ENCODE results near the gene RPTOR.

The RPTOR gene

DNA sequence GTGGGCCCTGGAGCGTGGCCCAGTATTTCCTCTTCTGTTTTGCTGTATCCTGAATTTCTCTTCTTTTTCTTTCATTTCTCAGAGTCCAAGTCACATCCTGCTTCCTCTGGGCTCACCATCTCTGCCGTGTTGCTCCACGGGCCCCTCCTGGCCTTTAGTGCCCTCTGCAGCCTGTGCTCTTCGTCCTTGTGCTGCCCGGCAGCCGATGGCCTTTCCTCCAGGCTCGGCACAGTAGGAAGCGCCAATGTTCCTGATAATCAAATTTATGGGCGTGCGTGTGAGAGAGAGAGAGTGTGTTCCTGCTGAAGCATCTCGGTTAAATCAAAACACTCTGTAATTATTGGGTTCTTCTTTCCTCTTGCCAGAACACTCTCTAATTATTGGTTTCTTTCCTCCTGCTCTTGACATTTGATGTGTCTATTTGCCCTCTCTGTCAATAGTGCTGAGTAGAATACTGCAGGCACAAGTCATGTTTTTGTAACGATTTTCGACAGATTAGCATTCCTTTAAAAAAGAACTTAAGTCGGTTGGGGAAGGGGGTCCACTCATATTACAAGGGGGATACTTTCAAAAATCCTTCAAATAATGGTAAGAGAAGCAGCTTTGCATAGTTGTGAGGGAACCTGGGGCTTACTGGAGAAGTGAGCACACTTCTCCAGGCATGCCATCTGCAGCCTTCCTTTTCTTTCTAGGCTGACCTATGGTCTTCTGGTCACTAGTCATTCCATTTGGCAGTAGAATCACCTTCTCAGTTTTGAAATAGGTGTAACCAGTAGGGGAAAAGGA lies 126.6 kb downstream of the RPTOR start:
- no peak for DNase-seq

DNA sequence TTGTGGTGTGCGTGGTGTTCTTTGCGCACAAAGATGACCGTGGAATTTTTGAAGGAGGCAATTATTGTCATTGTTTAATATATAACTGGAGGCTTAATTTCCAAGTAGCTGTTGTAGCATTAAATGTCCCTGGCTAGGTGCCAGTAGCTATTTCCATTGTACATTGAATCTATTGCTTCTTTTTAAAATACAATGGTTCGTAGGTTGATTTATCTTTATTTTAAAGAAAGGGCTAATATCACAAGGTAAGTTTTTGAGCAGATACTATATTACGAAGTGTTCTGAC lies 127.1 kb downstream of the RPTOR start:
- DNase-seq, result no peak

DNA sequence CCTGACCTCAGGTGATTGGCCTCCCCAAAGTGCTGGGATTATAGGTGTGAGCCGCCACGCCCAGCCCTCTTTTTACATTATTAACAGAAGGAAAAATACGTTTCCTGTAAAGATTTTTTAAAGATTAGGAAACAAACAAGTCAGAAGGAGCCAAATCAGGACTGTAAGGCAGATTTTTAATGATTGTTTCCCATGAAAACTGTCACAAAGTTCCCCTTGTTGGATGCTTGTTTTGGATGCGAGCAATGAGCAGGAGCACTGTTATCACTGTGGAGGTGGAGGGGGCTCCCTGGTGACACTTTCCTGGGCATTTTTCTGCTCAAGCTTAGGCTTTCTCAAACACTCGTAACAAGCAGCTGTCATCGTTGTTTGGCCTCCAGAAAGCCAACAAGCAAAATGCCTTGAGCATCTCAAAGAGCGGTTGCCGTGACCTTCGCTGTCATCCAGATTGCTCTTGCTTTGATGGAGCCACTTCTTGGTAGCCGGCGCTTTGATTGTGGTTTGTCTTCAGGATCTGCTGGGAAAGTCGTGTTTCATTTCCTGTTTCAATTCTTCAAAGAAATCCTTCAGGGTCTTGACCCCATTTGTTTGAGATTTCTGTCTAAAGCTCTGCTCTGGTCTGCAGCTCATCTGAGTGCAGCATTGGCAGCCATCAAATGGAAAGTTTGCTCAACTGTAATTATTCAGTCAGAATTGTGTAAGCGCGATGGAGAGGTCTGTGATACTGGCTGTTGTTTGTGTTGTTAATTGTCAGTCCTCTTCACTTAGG lies 128.7 kb downstream of the RPTOR start:
- DNase-seq, result no peak

DNA sequence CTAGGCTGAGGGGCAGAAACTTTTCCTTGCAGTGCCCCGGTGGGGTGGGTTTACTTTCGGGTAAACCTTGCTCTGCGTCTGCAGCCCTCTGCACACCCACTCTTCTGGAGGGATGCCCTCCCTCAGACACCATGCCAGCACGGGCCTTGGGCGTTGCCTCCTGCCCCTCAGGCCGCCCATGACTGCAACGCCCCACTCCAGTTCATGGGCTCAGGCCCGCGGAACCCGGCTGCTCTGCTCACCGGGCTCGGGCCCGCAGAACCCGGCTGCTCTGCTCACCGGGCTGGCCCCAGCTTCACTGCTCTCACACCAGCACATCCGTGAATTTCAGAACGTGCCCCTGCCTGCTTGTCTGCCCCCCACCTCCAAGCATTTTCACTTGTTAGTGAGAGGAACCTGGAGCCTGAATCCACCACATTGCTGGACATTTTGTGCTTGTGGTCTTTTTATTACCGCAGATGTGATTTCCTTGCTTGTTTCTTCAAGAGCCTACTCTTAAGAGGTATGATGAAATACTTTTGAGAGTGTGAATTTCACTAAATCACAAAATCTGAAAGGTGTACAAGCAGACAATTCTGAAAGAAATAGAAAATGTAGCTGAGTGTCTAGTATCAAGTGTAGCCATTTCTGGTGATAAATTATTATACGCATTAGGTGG lies 130.9 kb downstream of the RPTOR start:
- DNase-seq, result no peak

DNA sequence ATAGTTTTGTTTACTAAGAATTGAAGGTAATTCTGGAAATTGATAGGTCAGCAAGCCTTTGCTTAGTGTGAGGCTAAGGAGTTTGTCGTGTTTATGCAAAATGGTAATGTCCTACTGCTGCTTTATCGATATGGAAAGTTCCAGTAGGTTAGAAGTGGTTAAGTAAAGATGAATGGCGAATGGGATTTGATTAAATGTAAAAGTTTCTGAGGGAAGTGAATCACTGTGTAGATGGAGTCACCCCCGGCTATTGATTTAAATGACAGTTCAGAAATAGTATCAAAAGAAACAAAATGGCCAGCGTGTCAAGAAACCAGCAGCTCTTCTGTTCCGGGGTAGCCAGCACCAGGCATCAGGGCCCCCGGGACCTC lies 131.4 kb downstream of the RPTOR start:
- DNase-seq, result no peak

DNA sequence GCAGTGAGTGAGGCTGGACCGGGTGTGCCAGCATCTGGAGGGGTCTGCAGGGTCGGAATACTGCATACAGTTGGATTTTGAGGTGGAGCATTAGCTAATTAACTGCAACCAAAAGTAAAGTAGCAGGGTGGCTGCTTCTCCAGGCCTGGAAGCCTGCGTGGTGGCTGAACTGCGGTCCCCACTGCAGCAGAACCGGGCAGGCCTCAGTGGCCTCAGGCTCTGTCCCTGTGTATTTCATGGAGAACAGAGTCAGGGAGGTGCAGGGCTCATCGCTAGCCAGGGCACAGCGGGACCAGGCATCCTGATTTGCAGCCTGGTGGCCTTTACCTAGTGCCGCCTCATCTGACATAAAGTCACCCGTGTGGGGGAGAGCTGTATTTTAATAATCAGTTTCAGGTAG lies 131.9 kb downstream of the RPTOR start:
- no peak for DNase-seq

DNA sequence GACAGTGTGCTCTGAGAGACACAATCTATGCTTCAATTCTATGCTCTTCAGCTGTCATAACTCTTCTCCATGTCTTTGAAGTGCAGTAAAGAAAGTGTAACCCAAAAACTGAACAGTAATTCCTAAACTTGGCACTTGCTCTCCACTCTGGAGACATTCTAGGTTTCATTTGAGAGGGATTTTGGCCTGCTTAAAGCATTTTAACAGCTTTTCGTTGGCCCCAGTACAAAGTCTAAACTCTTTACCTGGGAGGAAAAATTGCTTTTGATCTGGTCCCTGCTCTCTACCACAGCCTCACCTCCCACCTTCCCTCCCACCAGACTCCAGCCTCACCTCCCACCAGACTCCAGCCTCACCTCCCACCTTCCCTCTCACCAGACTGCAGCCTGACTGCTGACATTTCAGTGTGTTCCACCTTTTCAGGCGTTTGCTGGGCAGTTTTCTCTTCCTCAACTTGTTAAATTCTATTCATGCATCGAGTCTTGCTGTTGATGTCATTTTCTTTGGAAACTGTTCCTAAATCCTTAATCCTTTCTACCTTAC lies 132.6 kb downstream of the RPTOR start:
- no peak for DNase-seq

DNA sequence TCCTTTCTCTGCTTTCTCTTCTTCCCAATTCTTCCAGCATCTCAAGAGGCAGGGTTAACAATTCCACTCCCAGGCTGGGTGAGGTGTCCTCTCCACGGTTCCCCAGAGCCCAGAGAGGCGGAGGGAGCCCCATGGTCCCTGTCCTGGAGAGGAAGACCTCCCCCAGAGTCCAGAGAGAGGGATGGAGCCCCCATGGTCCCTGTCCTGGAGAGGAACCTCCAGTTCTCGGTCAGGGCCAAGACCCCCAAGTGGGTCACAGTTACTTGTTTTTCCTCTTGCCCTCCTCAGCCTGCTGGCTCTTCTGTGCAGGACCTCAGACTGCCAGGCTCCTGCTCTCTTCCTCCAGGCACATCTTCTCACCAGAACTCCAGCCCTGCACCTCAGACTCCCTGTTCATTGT lies 135.2 kb downstream of the RPTOR start:
- DNase-seq, result no peak

DNA sequence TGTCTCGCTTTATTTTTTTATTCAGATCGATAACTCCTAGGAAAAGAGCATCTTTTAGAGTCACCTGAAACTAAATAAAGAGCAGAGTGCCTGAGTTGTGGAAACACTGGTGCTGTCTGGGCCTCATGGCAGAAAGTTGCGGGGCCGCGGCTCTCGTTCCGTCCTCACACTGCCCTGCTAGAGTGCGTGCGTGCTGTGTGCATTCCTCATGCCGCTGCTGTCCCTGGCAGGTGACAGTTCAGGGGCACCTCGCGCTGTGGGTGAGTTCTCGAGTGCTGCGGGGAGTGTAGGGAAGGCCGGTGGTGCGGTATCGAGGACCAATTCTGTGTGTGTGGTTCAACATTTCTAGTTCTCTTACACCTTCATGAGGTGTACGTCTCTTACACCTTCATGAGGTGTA lies 136.6 kb downstream of the RPTOR start:
- DNase-seq, result no peak

DNA sequence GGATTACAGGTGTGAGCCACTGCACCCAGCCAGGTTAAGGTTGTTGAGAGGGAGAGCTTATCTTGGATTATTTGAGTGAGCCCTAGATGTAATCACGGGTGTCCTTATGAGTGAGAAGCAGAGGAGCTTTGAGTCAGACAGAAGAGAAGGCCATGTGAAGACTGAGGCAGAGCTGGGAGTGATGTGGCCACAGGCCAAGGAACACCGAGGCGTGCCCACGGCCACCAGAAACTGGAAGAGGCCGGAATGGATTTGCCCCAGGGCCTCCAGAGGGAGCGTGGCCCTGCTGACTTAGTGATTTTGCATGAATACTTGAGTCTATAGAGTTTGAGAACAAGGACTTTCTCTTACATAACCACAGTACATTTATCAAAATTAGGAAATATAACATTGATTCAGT lies 137.7 kb downstream of the RPTOR start:
- DNase-seq, result no peak

DNA sequence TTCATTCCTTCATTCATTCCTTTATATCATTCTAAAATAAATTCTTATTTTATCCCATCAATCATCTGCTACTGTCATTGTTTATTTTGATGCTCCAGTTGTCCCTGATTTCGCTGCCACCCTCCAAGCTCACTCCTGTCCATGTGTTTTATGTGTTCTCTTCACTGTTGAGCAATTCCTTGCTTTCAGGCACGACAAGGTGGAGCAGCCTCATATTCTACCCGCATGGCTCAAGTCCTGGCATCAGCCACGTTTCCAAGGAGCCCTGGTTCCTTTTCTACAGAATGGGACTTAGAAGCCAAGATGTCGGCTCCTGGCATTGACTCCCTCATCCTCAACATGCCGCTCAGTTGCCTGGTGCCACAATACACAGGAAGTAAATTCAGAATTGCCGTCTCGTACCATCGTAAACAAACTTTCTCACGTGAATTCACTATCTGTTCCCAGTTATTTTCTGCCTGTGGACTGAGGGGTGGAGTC lies 139.0 kb downstream of the RPTOR start:
- DNase-seq, result peak in 6 of 14 donors; percentile 14 to 53 (median 30)

DNA sequence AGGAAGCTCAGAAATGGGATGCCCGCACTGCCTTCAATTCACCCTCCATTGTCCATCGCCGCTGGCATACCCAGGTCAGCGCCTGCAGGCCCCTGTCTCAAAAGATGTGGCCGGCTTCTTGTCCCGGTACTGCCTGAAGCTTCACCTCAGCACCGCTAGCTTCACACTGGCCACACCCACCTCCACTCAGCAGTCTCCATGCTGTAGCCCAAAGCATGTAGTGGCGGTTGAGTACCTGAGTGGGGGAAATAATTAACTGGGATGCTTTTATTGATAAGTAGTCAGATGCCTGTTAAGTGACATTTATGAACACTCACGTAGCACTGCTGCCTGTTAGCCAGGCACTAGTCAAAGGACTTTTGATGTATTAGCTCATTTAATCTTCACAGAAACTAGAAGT lies 143.2 kb downstream of the RPTOR start:
- no peak for DNase-seq

DNA sequence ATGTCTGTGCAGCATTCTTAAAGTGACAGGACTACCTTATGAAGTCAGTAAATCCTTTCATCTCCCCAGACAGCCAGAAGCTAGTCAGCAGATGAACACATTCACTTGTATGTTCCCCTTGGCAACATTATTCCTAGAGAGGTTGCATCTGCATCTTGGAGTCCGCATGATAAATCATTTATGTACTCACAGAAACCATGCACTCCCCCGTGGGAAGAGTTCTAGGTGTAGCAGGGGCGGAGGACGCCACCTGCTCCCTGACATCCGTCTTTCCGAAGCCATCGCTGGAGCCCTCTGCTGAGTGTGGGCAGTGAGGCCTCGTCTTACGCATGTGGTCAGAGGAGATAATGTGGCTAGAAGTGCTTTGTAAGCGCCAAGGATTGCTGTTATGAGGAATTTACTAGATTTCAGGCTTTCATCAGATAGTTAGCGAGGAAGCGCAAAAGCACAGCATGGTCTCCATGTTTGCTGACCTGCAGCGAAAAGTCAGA lies 144.5 kb downstream of the RPTOR start:
- no peak for DNase-seq

DNA sequence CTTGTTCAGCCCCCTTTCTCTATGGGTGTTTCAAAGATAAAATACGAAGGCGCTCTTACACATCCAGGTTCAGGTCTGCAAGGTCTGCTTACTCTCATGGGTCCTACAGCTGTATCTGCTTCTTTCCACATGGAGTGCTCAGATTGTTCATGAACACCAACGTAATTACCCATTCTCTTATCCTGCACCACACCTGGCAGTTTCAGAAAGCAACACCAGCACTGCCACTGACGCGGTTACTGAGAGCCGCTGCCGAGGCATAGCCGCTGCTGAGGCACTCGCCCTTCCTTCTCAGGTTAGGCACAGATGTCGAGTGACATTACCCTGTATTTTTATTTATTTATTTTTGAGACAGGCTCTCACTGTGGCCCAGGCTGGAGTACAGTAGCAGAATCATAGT lies 147.1 kb downstream of the RPTOR start:
- DNase-seq, result no peak

DNA sequence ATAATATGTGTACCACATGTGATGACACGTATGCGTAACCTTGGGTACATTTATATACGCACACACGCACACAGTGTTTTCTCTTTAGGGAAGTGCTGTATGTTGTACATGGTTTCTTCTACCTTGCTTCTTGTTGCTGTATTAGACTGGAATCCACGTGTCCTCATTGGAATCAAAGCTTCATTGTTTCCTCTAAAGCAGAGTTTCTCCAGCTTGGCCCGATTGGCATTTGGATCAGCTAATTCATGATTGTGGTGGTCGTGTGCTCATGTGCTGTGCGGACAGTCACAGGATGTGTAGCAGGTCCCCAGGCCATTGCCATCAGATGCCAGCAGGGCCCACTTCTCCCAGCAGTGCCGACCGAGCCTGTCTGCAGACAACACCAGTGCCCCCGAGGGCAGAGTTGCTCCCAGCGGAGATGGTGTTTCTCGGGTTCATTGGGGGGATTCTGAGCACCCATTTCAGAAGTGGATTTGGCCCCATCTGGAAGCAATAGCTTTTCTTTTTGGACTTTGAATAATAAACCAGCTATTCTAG lies 148.4 kb downstream of the RPTOR start:
- peak in 2 of 14 donors; percentile 14 to 24 for DNase-seq

DNA sequence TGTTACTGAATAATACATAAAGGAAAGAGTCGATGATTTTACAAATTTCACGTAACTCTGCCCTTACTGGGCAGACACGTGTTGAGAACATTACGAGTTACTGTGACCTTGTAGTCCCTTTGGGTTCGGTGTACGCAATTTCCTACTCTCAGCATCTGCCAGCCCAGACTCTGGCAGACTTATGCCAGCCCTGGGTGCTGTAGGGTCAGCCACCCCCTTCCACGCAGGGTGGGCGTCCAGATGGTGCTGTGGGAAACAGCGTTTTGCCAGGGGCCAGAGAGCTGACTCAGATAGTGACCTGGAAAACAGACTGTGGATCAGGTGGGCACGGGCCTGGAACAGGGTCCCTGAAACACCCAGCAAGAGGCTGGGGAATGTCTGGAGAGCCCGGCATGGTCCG lies 148.9 kb downstream of the RPTOR start:
- DNase-seq, result no peak

DNA sequence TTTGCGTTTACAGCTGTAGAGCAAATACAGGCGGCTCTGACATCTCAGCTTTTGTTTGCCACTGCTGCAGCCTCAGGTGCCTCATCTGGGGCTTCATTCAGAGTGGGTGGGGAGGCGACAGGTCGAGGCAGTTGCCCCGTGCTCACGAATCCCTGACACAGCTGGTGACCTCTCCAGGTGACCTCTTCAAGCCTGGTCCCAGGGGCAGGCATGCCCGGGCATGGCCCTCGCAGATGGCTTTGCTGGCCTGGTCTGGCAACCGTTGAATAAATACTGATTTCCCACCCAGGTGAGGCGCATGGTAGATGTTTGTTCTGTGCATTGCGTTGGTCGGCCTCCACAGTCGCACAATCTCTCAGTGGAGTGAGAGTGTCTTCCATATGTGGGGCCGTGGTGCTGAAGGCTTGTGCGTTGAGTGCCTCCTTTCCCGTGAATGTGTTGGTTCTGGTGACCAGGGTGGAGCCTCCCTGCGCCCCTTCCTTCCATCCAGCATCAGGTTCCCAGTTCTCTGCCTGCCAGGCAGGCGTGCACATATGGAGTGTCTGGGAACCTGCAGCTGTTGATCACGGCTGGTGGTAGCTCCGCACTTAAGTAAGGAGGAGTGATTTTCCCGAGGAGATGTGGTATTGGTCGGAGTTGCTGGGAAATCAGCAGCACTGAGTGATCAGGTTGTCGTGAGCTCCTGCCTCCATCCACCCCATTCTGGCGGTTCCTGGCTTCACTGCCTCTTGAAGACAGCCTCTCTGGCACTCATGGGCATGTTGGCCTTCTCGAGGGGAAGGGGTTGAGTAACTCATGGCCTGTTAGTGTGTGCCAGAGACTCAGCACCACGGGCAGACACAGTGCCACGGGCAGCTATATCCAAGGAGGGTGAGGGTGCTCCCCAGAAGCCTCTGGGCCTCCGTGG lies 149.7 kb downstream of the RPTOR start:
- no peak for DNase-seq

DNA sequence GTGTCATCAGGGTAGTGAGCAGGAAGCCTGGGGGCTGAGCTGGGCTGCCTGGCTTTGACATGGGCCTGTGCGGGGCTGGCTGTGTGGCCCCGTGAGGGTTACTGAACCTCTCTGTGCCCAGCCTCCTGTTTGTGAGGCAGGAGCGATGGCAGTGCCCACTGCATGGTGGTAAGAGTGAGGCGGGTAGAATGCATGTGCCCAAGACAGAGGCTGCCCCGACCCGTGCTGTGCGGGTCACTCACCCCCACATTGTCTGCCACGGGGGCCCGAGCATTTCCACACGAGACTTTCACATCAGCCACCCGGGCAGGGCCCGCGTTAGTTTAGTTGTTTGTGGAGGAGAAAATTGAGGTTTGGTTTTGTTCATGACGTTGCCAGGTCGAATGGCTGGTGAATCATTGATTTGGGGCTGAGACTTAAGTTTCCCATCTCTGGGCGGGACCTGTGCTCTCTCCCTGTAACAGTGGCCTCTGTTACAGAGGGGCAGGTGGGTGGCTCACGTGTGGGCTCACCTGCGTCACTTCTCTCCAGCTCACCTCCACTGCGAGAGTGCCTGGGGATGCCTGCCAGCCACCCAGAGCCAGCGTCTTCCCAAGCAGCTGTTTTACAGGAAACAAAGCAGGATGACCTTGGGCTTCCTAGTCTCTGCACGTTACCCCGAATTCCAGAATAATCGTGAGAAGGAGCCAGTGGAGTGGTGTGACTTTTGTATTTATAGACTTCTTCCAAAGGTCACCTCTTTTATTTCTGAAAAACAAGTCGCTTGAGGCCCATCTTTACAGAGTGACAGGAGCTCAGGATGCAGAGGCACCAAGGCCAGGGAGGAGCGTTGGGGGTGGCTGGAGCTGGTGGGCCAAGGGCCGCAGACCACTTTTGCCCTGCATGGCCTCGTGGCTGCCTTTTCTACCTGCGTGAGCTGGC lies 150.6 kb downstream of the RPTOR start:
- no peak for DNase-seq

DNA sequence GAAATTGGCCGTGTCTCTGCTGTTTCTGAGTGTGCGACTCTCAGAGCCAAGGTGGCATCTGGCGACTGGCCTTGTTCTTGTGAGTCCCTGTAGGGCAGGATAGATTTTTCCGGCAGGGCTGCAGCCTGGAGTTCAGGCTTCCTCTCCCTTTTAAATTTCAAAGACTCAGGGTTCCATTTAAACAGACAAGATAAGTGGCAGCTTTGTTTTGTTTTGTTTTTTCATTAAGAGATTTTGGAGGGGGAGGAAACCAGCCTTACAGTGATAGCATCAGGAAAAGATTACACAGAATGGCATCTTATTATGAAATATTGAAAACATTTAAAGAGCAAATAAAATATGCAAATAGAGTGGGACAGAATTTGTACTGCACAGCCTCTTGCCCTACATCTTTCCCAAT lies 151.3 kb downstream of the RPTOR start:
- peak in 1 of 14 donors; percentile 81 for DNase-seq

DNA sequence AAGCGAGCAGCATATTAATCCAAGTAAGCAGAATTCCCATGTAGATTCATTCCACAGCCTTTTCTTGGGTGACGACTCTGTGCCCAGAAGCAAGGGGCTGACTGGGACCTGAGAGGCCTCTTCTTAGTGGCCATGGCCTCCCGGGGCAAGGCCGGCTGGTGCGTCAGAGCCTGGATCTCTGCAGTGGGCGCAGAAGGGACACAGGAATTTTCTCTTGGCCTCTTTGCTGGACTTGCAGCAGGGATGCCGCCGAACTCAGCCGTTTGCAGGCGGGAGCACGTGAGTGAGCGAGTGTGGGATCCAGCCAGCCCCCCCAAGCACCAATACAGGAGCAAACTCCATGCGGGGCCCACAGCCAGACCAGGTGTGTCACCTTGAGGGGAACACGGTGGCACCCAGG lies 151.8 kb downstream of the RPTOR start:
- DNase-seq, result no peak

DNA sequence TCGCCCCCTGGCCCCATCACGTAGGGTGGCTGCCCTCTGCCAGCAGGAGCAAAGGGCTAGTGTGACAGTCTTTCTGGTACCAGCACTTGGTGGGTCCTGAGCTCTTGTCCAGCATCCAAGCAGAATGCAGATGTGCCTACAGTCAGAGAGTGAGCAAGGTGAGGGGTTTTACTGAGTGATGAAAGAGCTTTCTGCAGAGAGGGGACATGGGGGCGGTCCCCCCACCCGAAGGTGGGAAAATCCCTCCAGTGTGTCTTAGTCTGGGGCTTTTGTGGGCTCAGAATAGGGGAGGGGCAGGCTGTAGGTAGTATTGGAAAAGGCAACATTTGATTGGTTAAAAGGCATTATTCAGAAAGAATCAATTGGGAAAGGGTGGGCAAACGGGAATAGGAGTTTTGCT lies 152.3 kb downstream of the RPTOR start:
- no peak for DNase-seq

All from C1 segment of cervical spinal cord (tissue), 14 donors.